ENCODE results near the gene TARBP1.

Gene TARBP1

GRCh38 chr1:234355782-234356510 lies 123.0 kb downstream of the TARBP1 start:
- DNase-seq (ENCODE audit: insufficient read length, low spot score) (no peak), FAIRE-seq (no peak)

DNA sequence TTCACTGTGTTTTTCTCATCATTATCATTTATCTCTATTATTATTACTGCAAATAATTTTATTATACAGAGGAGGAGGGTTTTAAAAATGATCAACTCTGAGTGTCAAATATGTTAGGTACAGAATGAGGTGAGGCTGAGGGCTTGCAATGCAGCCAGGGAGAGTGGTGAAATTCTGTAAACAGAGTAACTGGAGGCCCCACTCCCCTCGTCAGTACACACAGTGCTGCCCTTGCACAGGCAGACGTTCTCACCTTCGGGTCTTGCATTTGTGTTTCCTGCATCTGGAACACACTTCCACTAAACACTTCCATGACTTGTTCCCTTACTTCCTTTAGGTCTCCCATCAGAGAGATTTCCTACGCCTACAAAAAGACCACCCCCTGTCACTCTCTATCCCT lies 130.0 kb downstream of the TARBP1 start:
- DNase-seq (ENCODE audit: insufficient read length, low spot score) (no peak), FAIRE-seq (no peak)

GRCh38 chr1:234345237-234345636 lies 133.7 kb downstream of the TARBP1 start:
- DNase-seq (ENCODE audit: insufficient read length, low spot score) (no peak), FAIRE-seq (no peak)

GRCh38 chr1:234342774-234343173 lies 136.2 kb downstream of the TARBP1 start:
- FAIRE-seq, result no peak
- DNase-seq (ENCODE audit: insufficient read length, low spot score), result no peak

All from HTR-8/SVneo (cell line).